Omental fat pad (tissue), 4 donors: ENCODE measurements around the gene CCDC148. TPM values are rescaled to one million over a fixed set of nuclear protein-coding genes. Genes with fewer than 3 reads are reported as not detected.

Experiments used
- ATAC-seq: fragments of 150-250 bp; one replicate; pipeline ENCODE4 v1.9.1; 2016; ENCODE audit warnings: mild to moderate bottlenecking, moderate library complexity; ENCODE audit not compliant: low FRiP score
- DNase-seq: peaks from one replicate; pipeline ENCODE4 v3.0.0-alpha.2; 2019; ENCODE audit warnings: low spot score
- total RNA-seq, 4 donors: library from RNA; depleted of rRNA; stranded (reverse); fragments of >200 nt; gene quantifications; one replicate each; pipeline ENCODE4 v1.1.0, GENCODE V29; 2016
- TF ChIP-seq, protein P1 (sequence below), 3 donors: fragments of 450-650 bp; IDR thresholded peaks; one replicate each; pipeline ENCODE4 v1.5.1; 2016 to 2017; ENCODE audit warnings: antibody characterized with exemption in 3 of 3, mild to moderate bottlenecking in 3 of 3, moderate library complexity in 2 of 3

Gene CCDC148
- total RNA-seq, 4 donors from 2014 or later = 0.48 TPM; not detected in 3

DNA sequence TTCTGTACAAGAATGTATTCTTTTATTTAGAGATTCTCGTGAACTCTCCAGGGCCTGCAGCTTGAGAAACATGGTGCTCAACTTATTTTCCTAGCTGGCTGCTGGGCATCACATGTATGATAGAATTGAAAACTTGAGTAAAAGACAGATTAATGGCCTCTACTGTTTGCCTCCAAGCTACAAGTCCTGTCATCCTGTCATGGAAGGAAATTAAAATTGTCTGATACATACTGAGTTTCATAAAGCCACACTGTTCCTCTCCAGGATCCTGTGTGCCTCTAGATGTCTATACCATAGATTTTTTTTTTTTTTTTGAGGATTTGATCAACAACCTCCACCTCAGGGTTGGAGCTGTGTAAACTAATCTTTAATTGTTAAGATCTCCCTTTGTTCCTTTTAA is 316.4 kb downstream of the CCDC148 start:
- ATAC-seq = no peak
- no peak for DNase-seq
- TF ChIP-seq, protein P1, sequence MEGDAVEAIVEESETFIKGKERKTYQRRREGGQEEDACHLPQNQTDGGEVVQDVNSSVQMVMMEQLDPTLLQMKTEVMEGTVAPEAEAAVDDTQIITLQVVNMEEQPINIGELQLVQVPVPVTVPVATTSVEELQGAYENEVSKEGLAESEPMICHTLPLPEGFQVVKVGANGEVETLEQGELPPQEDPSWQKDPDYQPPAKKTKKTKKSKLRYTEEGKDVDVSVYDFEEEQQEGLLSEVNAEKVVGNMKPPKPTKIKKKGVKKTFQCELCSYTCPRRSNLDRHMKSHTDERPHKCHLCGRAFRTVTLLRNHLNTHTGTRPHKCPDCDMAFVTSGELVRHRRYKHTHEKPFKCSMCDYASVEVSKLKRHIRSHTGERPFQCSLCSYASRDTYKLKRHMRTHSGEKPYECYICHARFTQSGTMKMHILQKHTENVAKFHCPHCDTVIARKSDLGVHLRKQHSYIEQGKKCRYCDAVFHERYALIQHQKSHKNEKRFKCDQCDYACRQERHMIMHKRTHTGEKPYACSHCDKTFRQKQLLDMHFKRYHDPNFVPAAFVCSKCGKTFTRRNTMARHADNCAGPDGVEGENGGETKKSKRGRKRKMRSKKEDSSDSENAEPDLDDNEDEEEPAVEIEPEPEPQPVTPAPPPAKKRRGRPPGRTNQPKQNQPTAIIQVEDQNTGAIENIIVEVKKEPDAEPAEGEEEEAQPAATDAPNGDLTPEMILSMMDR (IDR thresholded peaks at IDR 0.05) = no peak

DNA sequence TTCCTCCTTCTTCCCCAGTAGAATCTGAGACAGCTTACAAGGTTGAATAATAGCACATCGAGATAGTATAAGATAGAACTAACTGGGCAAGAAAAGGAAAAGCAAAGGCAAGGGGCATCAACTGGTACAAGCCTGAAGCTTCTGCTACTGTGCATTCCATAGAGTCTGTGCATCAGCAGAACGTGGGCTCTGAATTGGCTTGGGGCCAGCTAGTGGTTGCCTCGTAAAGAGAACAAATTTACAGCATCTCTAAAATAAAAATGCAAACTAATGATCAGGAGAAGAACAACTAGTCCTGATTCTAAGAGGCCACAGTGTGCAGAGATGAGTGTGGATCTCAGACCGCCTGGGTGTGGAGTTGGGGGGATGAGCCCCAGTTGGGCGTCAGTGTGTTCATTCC is 318.3 kb downstream of the CCDC148 start:
- TF ChIP-seq, protein P1 (IDR thresholded peaks at IDR 0.05) = no peak
- no peak for ATAC-seq
- DNase-seq = no peak

DNA sequence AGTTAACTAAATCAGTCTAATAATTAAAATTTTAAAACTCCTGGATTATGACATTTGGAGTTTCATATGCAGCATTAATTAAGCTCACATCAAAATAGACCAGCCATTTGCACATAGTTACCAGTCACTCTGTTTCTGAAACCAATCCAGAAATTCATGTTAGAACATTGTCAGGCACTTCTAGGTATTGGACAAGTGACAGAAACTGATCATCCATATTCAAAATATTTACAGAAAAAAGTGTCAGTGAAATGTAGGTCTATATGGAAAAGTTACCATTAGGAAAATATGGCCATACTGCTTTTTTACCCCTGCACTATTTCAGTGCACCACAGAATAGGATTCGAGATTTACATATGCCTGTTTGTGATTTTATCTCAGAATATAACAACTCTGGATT is 321.5 kb downstream of the CCDC148 start:
- DNase-seq (no peak), ATAC-seq (no peak)
- TF ChIP-seq, protein P1 (IDR thresholded peaks at IDR 0.05) = no peak

DNA sequence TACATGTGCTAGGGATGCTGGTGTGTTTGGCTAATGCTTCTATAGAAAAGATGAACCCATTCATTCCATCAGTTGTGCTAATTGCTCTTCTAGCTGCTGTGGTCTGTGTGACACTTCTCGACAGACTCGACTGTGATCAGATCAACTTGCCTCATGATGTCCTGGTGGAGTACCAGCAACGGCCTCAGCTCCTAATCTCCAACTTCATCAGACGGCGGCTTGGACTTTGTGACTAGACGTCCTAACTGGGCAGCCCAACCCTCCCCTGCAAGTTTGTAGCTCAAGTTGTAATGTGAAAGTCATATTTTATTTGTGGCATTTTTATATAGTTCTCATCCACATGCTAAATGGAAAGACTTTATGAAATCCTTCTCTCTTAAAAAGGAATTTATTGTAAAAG is 321.9 kb downstream of the CCDC148 start:
- ATAC-seq = no peak
- TF ChIP-seq, protein P1 (IDR thresholded peaks at IDR 0.05) = no peak
- DNase-seq = no peak

DNA sequence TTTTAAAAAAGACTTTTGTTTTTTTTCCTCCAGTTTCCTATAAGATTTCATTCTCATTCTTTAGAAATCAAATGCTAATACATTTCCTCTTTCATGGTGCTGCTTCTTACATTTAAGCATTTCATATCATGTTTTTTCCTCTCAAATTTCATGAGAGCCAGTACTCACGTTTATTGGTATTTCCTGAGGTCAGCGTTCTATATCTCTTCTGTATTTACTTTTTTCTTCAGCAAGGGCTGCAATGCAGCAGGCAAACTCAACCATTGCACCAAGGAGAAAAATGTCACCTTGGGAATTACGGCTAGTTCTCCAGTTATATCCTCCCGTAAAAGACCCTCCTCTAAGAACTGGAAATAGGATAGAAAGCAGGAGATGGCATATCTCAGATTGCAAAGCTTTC is 322.5 kb downstream of the CCDC148 start:
- ATAC-seq (no peak), DNase-seq (no peak)
- TF ChIP-seq, protein P1 (IDR thresholded peaks at IDR 0.05) = no peak

DNA sequence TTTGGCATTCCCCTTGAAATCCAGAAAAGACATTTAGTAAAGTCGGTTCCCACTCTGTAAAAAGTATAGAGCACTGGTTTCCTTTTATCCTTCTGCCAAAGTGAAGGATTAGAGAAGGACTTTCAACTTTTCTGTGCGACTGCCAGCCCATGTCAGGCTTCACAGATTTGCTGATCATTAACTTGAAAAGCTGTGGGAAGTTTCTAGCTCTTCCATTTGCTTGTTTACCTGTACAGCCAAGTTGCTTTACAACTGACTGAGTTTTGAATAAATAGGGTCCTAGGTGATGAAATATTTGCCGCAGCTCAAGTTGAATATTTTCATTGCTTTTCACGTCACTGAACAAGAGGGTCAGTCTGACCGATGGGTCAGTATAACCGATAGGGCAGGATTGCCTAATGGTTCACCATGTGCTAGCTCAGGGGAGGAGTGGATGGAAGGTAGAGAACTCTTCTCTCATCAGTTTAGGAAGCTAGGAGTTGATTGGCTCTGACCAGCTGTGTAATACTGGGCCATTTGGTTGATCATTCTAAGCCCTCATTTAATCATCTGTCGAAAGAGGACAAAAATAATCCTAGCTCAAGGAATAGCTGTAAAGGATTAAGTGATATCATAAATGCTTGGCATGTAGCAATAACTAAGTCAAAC is 324.5 kb downstream of the CCDC148 start:
- ATAC-seq = no peak
- no peak for DNase-seq
- TF ChIP-seq, protein P1 (IDR thresholded peaks at IDR 0.05) = no peak

DNA sequence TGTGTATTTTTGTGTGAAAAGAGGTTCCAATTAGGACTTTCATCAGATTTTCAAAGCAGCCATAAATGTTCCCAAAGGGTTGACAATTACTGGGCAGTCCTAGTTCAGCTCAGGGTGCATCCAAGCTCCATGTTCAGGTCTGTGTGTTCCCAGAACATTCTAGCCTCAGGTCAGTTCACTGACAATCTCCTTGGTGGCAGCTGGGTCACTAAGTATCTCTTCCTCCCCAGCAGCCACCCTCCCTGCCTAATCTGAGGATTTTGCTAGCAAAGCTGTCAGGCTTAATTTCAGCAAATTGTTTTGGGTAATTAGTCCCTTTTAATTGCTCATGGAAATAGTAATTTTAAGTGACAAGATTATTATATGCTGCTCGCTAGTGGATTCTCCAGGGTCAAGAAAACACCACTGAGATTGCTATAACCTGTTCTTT is 325.1 kb downstream of the CCDC148 start:
- TF ChIP-seq, protein P1 (IDR thresholded peaks at IDR 0.05) = no peak

More for the DNA sequence above, 325.1 kb downstream of the CCDC148 start:
- no peak for ATAC-seq
- DNase-seq = no peak
